GM19372 (cell line): ENCODE data around the gene GNG8.
"Not testable (repeated sequence)": the region's sequence is repeated elsewhere in the genome, so short reads cannot be mapped to it uniquely, and the experiment has no call there.

Experiments used
- ATAC-seq: cut with Tn5 transposase; IDR thresholded peaks from one replicate; pipeline ENCODE4 v1.9.1; 2021; ENCODE audit warnings: mild to moderate bottlenecking, low read depth, moderate library complexity; ENCODE audit not compliant: unreplicated experiment

Gene GNG8

GRCh38 chr19:46648060-46648960, 12.3 kb upstream of the GNG8 start:
- no peak for ATAC-seq

GRCh38 chr19:46646402-46646801, 10.4 kb upstream of the GNG8 start:
- ATAC-seq = no peak

- no peak for ATAC-seq
Measured at GRCh38 chr19:46644720-46645119, 8.7 kb upstream of the GNG8 start.

- ATAC-seq = no peak
Measured at GRCh38 chr19:46640656-46641055, 4.7 kb upstream of the GNG8 start.

GRCh38 chr19:46639358-46640182, 3.6 kb upstream of the GNG8 start:
- no peak for ATAC-seq

- no peak for ATAC-seq
Measured at GRCh38 chr19:46637224-46637623, 1.2 kb upstream of the GNG8 start.

GRCh38 chr19:46634656-46635218, 1.3 kb downstream of the GNG8 start:
- ATAC-seq = no peak

GRCh38 chr19:46634045-46634655, 1.9 kb downstream of the GNG8 start:
- ATAC-seq = peak; percentile 52

GRCh38 chr19:46633130-46633529, 2.9 kb downstream of the GNG8 start:
- ATAC-seq = no peak

GRCh38 chr19:46631481-46631880, 4.5 kb downstream of the GNG8 start:
- no peak for ATAC-seq

- ATAC-seq = no peak
Measured at GRCh38 chr19:46630586-46631205, 5.3 kb downstream of the GNG8 start.

GRCh38 chr19:46629546-46630025, 6.4 kb downstream of the GNG8 start:
- no peak for ATAC-seq

- not testable (repeated sequence) for ATAC-seq
Measured at GRCh38 chr19:46628970-46629369, 7.0 kb downstream of the GNG8 start.

GRCh38 chr19:46626446-46626845, 9.6 kb downstream of the GNG8 start:
- no peak for ATAC-seq

- ATAC-seq = no peak
Measured at GRCh38 chr19:46625731-46626130, 10.3 kb downstream of the GNG8 start.

- ATAC-seq = no peak
Measured at GRCh38 chr19:46624958-46625661, 10.9 kb downstream of the GNG8 start, which contains the start of gene PTGIR. Gene PTGIR, minus strand, starts transcription at chr19:46625089. Its CDS starts 864 bp downstream, at chr19:46624225.

GRCh38 chr19:46623915-46624502, 12.0 kb downstream of the GNG8 start:
- no peak for ATAC-seq

- ATAC-seq = no peak
Measured at GRCh38 chr19:46622118-46622446, 13.9 kb downstream of the GNG8 start.
